AG08396 (cell line): Measurements from ENCODE around the gene CYGB.

Experiments used
- DNase-seq: peaks from one replicate; pipeline ENCODE4 v3.0.0; 2012; ENCODE audit warnings: low spot score, mixed read lengths

The CYGB gene

GRCh38 chr17:76537578-76538280, at the start of gene CYGB:
Gene CYGB (minus strand): TSS chr17:76537709. CDS start chr17:76537542, 167 bp downstream.
- no peak for DNase-seq

GRCh38 chr17:76586741-76587487, 49.4 kb upstream of the CYGB start:
- no peak for DNase-seq

- DNase-seq: peak; percentile 76
Measured at GRCh38 chr17:76585649-76586593, 48.4 kb upstream of the CYGB start, which contains the start of gene ST6GALNAC2. Gene ST6GALNAC2 (minus strand): TSS chr17:76585860. CDS start chr17:76585808, 52 bp downstream.

- peak; percentile 44 for DNase-seq
Measured at GRCh38 chr17:76585033-76585648, 47.6 kb upstream of the CYGB start.

- DNase-seq: no peak
Measured at GRCh38 chr17:76584427-76585032, 47.0 kb upstream of the CYGB start.

- no peak for DNase-seq
Measured at GRCh38 chr17:76582660-76583059, 45.2 kb upstream of the CYGB start.

GRCh38 chr17:76581515-76581914, 44.0 kb upstream of the CYGB start:
- DNase-seq: no peak

GRCh38 chr17:76579281-76579680, 41.8 kb upstream of the CYGB start:
- no peak for DNase-seq

- no peak for DNase-seq
Measured at GRCh38 chr17:76578376-76578775, 40.9 kb upstream of the CYGB start.

- DNase-seq: no peak
Measured at GRCh38 chr17:76577876-76578275, 40.4 kb upstream of the CYGB start.

- DNase-seq: no peak
Measured at GRCh38 chr17:76576189-76576588, 38.7 kb upstream of the CYGB start.

- DNase-seq: no peak
Measured at GRCh38 chr17:76575570-76575969, 38.1 kb upstream of the CYGB start.

- DNase-seq: no peak
Measured at GRCh38 chr17:76574166-76574565, 36.7 kb upstream of the CYGB start.

GRCh38 chr17:76573096-76573495, 35.6 kb upstream of the CYGB start:
- no peak for DNase-seq

- DNase-seq: no peak
Measured at GRCh38 chr17:76572201-76572910, 34.8 kb upstream of the CYGB start.

- DNase-seq: no peak
Measured at GRCh38 chr17:76570877-76571471, 33.5 kb upstream of the CYGB start.

- DNase-seq: no peak
Measured at GRCh38 chr17:76570457-76570856, 32.9 kb upstream of the CYGB start.

- no peak for DNase-seq
Measured at GRCh38 chr17:76569607-76570279, 32.2 kb upstream of the CYGB start.

- DNase-seq: no peak
Measured at GRCh38 chr17:76568811-76569221, 31.3 kb upstream of the CYGB start.
